Chondrocyte (in vitro differentiated cells): ENCODE data around the gene DOCK2. TPM values are rescaled to one million over a fixed set of nuclear protein-coding genes. Genes with fewer than 3 reads are reported as not detected.

ENCODE experiments used
- DNase-seq: peaks from one replicate; pipeline ENCODE4 v3.0.0; 2021; ENCODE audit warnings: mixed read lengths, low spot score
- H3K27ac Mint-ChIP-seq: one replicate; pipeline ENCODE4 v1.8.0; 2021; ENCODE audit warnings: mild to moderate bottlenecking, moderate library complexity, mixed read lengths; ENCODE audit not compliant: unreplicated experiment
- H3K27me3 Mint-ChIP-seq: 2 replicates; pipeline ENCODE4 v1.8.0; 2021; ENCODE audit warnings: low read depth, mixed read lengths
- H3K36me3 Mint-ChIP-seq: 2 replicates; pipeline ENCODE4 v1.8.0; 2021; ENCODE audit warnings: low read depth, mixed read lengths
- H3K4me1 Mint-ChIP-seq: 2 replicates; pipeline ENCODE4 v1.8.0; 2021; ENCODE audit warnings: low read depth, mild to moderate bottlenecking, mixed read lengths
- H3K4me3 Mint-ChIP-seq: one replicate; pipeline ENCODE4 v1.8.0; 2021; ENCODE audit warnings: mild to moderate bottlenecking, moderate library complexity, mixed read lengths; ENCODE audit not compliant: unreplicated experiment
- H3K9me3 Mint-ChIP-seq: 2 replicates; pipeline ENCODE4 v1.8.0; 2021; ENCODE audit warnings: low read depth, mixed read lengths
- CTCF ChIP-seq: fragments of 200-600 bp; sonication (generic); IDR thresholded peaks from 2 replicates; pipeline ENCODE4 v1.5.0; 2021; ENCODE audit warnings: antibody characterized with exemption, mild to moderate bottlenecking, moderate library complexity
- total RNA-seq: library from RNA; stranded (reverse); gene quantifications from 3 replicates; pipeline ENCODE4 v1.2.1, GENCODE V29; 2021

Gene DOCK2
- total RNA-seq, 1 donor from 2014 or later, result 3.1 TPM

DNA sequence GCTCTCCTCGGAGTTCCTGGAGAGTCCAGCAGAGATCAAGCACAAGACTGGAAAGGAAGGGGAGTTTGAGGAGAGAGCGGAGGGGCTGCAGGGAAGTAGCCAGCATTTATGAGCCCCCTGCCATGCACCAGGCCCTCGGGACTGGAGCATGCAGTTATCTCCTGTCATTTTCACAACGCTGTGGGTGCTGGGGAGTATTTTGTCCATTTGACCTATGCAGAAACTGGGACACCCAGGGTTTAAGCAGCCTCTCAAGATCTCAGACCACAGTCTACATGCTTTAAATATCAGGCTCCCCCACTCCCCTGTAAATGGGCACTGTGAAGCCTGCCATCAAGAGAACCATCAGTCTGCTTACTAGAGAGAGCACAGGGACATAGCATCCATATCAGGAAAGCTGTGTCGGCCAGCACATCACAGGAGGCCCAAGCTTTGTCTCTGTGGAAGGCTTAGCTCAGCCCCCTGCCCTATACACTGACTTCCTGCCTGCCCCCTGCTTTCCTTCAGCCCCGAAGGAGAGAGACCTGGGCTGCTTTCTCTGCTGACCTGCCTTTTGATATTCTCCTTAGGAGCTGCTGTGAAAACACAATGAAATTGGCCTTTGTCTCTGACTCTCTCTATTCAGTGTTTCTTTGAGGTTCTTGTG, 475.9 kb downstream of the DOCK2 start:
- Mint-ChIP-seq H3K4me3 (no peak overlapping the region), H3K36me3 (no peaks in the 10 kb centered on the region), H3K27me3 (no peaks in the 10 kb centered on the region), H3K9me3 (peaks cover 9% of the 10 kb centered on the region), H3K4me1 (no peaks in the 10 kb centered on the region), H3K27ac (no peak overlapping the region)
- TF ChIP-seq CTCF, result no peak
- no peak for DNase-seq

GRCh38 chr5:170113522-170113900, 476.4 kb downstream of the DOCK2 start:
- Mint-ChIP-seq H3K27ac (no peak overlapping the region), H3K36me3 (no peaks in the 10 kb centered on the region), H3K4me3 (no peak overlapping the region), H3K9me3 (peaks cover 9% of the 10 kb centered on the region), H3K27me3 (peaks cover 2% of the 10 kb centered on the region), H3K4me1 (no peaks in the 10 kb centered on the region)
- DNase-seq, result no peak
- TF ChIP-seq CTCF, result no peak

DNA sequence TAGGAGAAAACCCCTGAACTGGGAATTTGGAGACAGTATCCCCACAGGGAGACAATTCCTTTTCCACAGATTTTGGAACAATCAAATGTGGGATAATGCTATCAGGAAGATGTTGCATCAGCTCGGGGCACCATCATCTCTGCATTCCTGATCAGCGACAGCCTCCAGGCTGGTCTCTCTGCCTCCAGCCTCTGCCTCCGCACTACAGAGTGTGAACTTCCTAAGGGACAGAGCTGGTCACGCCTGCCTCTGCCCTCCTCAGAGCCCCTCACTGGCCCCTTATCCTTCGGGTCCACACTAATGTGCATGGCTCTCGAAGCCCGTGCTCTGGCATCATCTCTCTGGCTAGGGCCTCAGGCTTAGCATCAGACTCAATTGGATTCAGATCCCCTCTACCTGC, 477.2 kb downstream of the DOCK2 start:
- no peak overlapping the region for H3K27ac Mint-ChIP-seq
- TF ChIP-seq CTCF, result no peak
- H3K36me3 Mint-ChIP-seq, result no peaks in the 10 kb centered on the region
- H3K4me3 Mint-ChIP-seq, result no peak overlapping the region
- DNase-seq, result no peak
- peaks cover 9% of the 10 kb centered on the region for H3K9me3 Mint-ChIP-seq
- no peaks in the 10 kb centered on the region for H3K4me1 Mint-ChIP-seq
- H3K27me3 Mint-ChIP-seq, result peaks cover 4% of the 10 kb centered on the region

GRCh38 chr5:170115925-170116324, 478.9 kb downstream of the DOCK2 start:
- H3K4me3 Mint-ChIP-seq, result no peak overlapping the region

GRCh38 chr5:170117736-170118135, 480.7 kb downstream of the DOCK2 start:
- Mint-ChIP-seq H3K36me3 (no peaks in the 10 kb centered on the region), H3K27ac (no peak overlapping the region), H3K4me3 (no peak overlapping the region), H3K9me3 (peaks cover 9% of the 10 kb centered on the region), H3K4me1 (peaks cover 12% of the 10 kb centered on the region), H3K27me3 (peaks cover 4% of the 10 kb centered on the region)
- no peak for TF ChIP-seq CTCF
- no peak for DNase-seq

More at GRCh38 chr5:170115925-170116324, 478.9 kb downstream of the DOCK2 start:
- peaks cover 9% of the 10 kb centered on the region for H3K9me3 Mint-ChIP-seq
- peaks cover 8% of the 10 kb centered on the region for H3K4me1 Mint-ChIP-seq
- no peak for TF ChIP-seq CTCF
- DNase-seq, result no peak
- H3K27me3 Mint-ChIP-seq, result peaks cover 4% of the 10 kb centered on the region
- H3K36me3 Mint-ChIP-seq, result no peaks in the 10 kb centered on the region
- H3K27ac Mint-ChIP-seq, result no peak overlapping the region
